ENCODE data around the gene DGKH.
"Not testable (repeated sequence)": the region's sequence is repeated elsewhere in the genome, so short reads cannot be mapped to it uniquely, and the experiment has no call there.

DGKH gene

GRCh38 chr13:42170029-42170428, 121.6 kb downstream of the DGKH start:
- no peak for DNase-seq (ENCODE audit: low read depth)

- no peak for DNase-seq (ENCODE audit: low read depth)
These were observed 125.4 kb downstream of the DGKH start for GRCh38 chr13:42173789-42174343.

- no peak for DNase-seq (ENCODE audit: low read depth)
These were observed 126.1 kb downstream of the DGKH start for GRCh38 chr13:42174344-42175162.

- DNase-seq (ENCODE audit: low read depth), result no peak
These were observed 127.8 kb downstream of the DGKH start for GRCh38 chr13:42176294-42176693.

- no peak for DNase-seq (ENCODE audit: low read depth)
These were observed 128.7 kb downstream of the DGKH start for GRCh38 chr13:42177189-42177588.

- DNase-seq (ENCODE audit: low read depth), result no peak
These were observed 133.0 kb downstream of the DGKH start for GRCh38 chr13:42181381-42181953.

- no peak for DNase-seq (ENCODE audit: low read depth)
These were observed 140.6 kb downstream of the DGKH start for GRCh38 chr13:42189061-42189460.

GRCh38 chr13:42190529-42190928, 142.1 kb downstream of the DGKH start:
- no peak for DNase-seq (ENCODE audit: low read depth)

- DNase-seq (ENCODE audit: low read depth), result no peak
These were observed 163.4 kb downstream of the DGKH start for GRCh38 chr13:42211704-42212464.

- DNase-seq (ENCODE audit: low read depth), result no peak
These were observed 166.0 kb downstream of the DGKH start for GRCh38 chr13:42214446-42214845.

- peak; percentile 0 for DNase-seq (ENCODE audit: low read depth)
These were observed 167.4 kb downstream of the DGKH start for GRCh38 chr13:42215578-42216421.

- DNase-seq (ENCODE audit: low read depth), result no peak
These were observed 167.9 kb downstream of the DGKH start for GRCh38 chr13:42216422-42216735.

GRCh38 chr13:42218576-42218975, 170.1 kb downstream of the DGKH start:
- no peak for DNase-seq (ENCODE audit: low read depth)

- DNase-seq (ENCODE audit: low read depth), result no peak
These were observed 170.6 kb downstream of the DGKH start for GRCh38 chr13:42219051-42219450.

GRCh38 chr13:42219876-42220275, 171.4 kb downstream of the DGKH start:
- no peak for DNase-seq (ENCODE audit: low read depth)

- DNase-seq (ENCODE audit: low read depth), result no peak
These were observed 172.8 kb downstream of the DGKH start for GRCh38 chr13:42221121-42221765.

GRCh38 chr13:42223681-42224080, 175.2 kb downstream of the DGKH start:
- no peak for DNase-seq (ENCODE audit: low read depth)

GRCh38 chr13:42225051-42225450, 176.6 kb downstream of the DGKH start:
- DNase-seq (ENCODE audit: low read depth), result no peak

GRCh38 chr13:42226759-42227158, 178.3 kb downstream of the DGKH start:
- DNase-seq (ENCODE audit: low read depth), result not testable (repeated sequence)

- no peak for DNase-seq (ENCODE audit: low read depth)
These were observed 180.1 kb downstream of the DGKH start for GRCh38 chr13:42228527-42228926.

- no peak for DNase-seq (ENCODE audit: low read depth)
These were observed 180.8 kb downstream of the DGKH start for GRCh38 chr13:42229287-42229686.
